Measurements from ENCODE around the gene CA10. TPM values are rescaled to one million over a fixed set of nuclear protein-coding genes. Genes with fewer than 3 reads are reported as not detected.

The CA10 gene
- total RNA-seq, 2 donors from 2014 or later = 0.91 TPM; not detected in 1

DNA sequence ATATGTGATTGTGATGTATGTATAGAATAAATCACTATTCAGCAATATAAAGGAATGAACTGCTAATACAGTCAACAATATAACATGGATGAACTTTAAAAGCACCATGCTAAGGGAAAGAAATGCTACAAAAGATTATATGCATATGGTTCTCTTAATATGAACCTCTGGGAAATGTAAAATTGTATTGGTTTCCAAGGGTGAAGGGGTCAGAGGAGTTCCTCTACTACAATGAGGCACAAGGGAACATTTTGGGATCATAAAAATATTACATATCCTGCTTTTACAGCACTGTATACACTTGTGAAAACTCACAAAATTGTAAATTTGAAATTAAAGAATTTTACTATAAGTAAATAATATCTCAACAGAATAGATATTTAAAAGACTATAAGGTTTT is 111.4 kb downstream of the CA10 start:
- no peaks in the 10 kb centered on the region for H3K27me3 ChIP-seq (replicated peaks; ENCODE audit: insufficient read depth)
- H3K36me3 ChIP-seq = no peaks in the 10 kb centered on the region
- H3K4me3 ChIP-seq = no peak overlapping the region
- no peak overlapping the region for H3K27ac ChIP-seq
- H3K9me3 ChIP-seq = no peaks in the 10 kb centered on the region
- no peaks in the 10 kb centered on the region for H3K4me1 ChIP-seq (replicated peaks)
- no peak for DNase-seq (ENCODE audit: low spot score)
- intact Hi-C loops (cut with DNase I) = no loop called here
- TF ChIP-seq POLR2A (IDR thresholded peaks at IDR 0.05) = no peak
- no peak for TF ChIP-seq CTCF (IDR thresholded peaks at IDR 0.05)
- no peak for TF ChIP-seq POLR2AphosphoS5 (IDR thresholded peaks at IDR 0.05)

DNA sequence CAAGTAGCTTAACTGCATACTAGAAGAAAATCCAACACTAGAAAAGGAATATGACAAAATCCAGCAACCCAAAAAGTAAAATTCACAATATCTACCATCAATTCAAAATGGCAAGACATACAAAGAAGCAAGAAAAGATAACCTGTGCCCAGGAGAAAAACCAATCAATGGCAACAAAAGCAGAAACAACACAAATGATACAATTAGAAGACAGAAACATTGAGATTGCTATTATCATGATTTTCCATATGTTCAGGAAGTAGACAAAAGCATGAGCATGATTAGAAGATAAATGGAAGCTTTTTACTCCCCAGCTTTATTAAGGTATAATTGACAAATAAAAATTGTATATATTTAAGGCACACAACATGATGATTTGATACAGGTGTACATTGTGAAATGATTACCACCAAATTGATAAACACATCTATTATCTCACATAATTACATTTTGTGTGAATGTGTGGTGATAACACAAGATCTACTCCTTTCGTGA is 117.3 kb downstream of the CA10 start:
- Histone ChIP-seq H3K9me3 (no peaks in the 10 kb centered on the region), H3K27me3 (replicated peaks; ENCODE audit: insufficient read depth) (no peaks in the 10 kb centered on the region), H3K36me3 (no peaks in the 10 kb centered on the region), H3K4me3 (no peak overlapping the region), H3K4me1 (replicated peaks) (no peaks in the 10 kb centered on the region), H3K27ac (no peak overlapping the region)
- 90% methylated on average over 1 of the region's 1 CpG for WGBS
- intact Hi-C loops (cut with DNase I) = no loop called here
- DNase-seq (ENCODE audit: low spot score) = no peak
- TF ChIP-seq POLR2AphosphoS5 (IDR thresholded peaks at IDR 0.05) = no peak
- TF ChIP-seq POLR2A (IDR thresholded peaks at IDR 0.05) = no peak
- TF ChIP-seq CTCF (IDR thresholded peaks at IDR 0.05) = no peak

DNA sequence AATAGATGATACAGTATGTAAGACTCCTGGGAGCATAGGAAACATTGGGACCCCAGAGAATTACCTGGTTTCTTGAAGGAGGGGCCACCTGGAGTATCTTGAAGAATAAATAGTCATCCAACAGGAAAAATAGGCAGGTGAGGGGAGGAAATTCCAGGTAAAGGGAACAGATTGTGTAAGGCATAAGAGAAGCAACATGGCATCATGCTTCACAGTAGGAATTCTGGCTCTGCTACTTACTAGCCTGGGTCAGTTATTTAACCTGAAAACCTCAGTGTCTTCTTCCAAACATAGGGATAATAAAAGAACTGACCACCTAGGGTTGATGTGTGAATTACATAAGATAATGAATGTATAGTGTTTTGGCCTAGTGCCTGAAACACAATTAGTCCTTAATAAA is 122.1 kb downstream of the CA10 start:
- TF ChIP-seq POLR2AphosphoS5 (IDR thresholded peaks at IDR 0.05) (no peak), POLR2A (IDR thresholded peaks at IDR 0.05) (no peak), CTCF (IDR thresholded peaks at IDR 0.05) (no peak)
- H3K4me3 ChIP-seq = no peak overlapping the region
- H3K27ac ChIP-seq = no peak overlapping the region
- no peaks in the 10 kb centered on the region for H3K27me3 ChIP-seq (replicated peaks; ENCODE audit: insufficient read depth)
- no peak for DNase-seq (ENCODE audit: low spot score)
- intact Hi-C loops (cut with DNase I) = no loop called here
- no peaks in the 10 kb centered on the region for H3K4me1 ChIP-seq (replicated peaks)
- no peaks in the 10 kb centered on the region for H3K9me3 ChIP-seq
- no peaks in the 10 kb centered on the region for H3K36me3 ChIP-seq

GRCh38 chr17:52035336-52035915 is 123.1 kb downstream of the CA10 start:
- WGBS = 87% methylated on average over 6 of the region's 6 CpGs
- no peak for DNase-seq (ENCODE audit: low spot score)
- no peaks in the 10 kb centered on the region for H3K36me3 ChIP-seq
- no peak for TF ChIP-seq POLR2A (IDR thresholded peaks at IDR 0.05)
- TF ChIP-seq CTCF (IDR thresholded peaks at IDR 0.05) = no peak
- no peak for TF ChIP-seq POLR2AphosphoS5 (IDR thresholded peaks at IDR 0.05)
- H3K4me3 ChIP-seq = no peak overlapping the region
- no peaks in the 10 kb centered on the region for H3K4me1 ChIP-seq (replicated peaks)
- no peak overlapping the region for H3K27ac ChIP-seq
- H3K9me3 ChIP-seq = no peaks in the 10 kb centered on the region
- intact Hi-C loops (cut with DNase I) = no loop called here
- no peaks in the 10 kb centered on the region for H3K27me3 ChIP-seq (replicated peaks; ENCODE audit: insufficient read depth)

- Histone ChIP-seq H3K4me1 (replicated peaks) (no peaks in the 10 kb centered on the region), H3K27me3 (replicated peaks; ENCODE audit: insufficient read depth) (no peaks in the 10 kb centered on the region), H3K27ac (no peak overlapping the region), H3K36me3 (no peaks in the 10 kb centered on the region), H3K4me3 (no peak overlapping the region), H3K9me3 (no peaks in the 10 kb centered on the region)
- peak; percentile 59 for DNase-seq (ENCODE audit: low spot score)
- intact Hi-C loops (cut with DNase I) = no loop called here
- 43% methylated on average over 3 of the region's 3 CpGs for WGBS
- TF ChIP-seq POLR2AphosphoS5 (IDR thresholded peaks at IDR 0.05) (peak; percentile 63), POLR2A (IDR thresholded peaks at IDR 0.05) (no peak)
Observed at GRCh38 chr17:52032454-52032853, 126.1 kb downstream of the CA10 start.
